Ovary (tissue), 9 donors: ENCODE data around the gene PPFIA4. TPM values are rescaled to one million over a fixed set of nuclear protein-coding genes. Genes with fewer than 3 reads are reported as not detected.

Experiments used
- DNase-seq, 5 donors: peaks; one replicate each; pipeline ENCODE4 v3.0.0-alpha.2; 2019 to 2020
- H3K27ac ChIP-seq, 2 donors: fragments of 200-600 bp; one replicate each; pipeline versions ENCODE4 v1.5.1 to v1.8.0; 2019 to 2022
- H3K27me3 ChIP-seq: fragments of 200-600 bp; one replicate; pipeline ENCODE4 v1.8.0; 2022
- H3K36me3 ChIP-seq: fragments of 200-600 bp; sonication (generic); one replicate; pipeline ENCODE4 v1.5.1; 2019
- H3K4me1 ChIP-seq: one replicate; pipeline ENCODE4 v1.8.1; 2013; ENCODE audit warnings: mild to moderate bottlenecking, moderate library complexity; ENCODE audit not compliant: insufficient read depth
- H3K4me3 ChIP-seq: fragments of 200-600 bp; sonication (generic); one replicate; pipeline ENCODE4 v1.5.1; 2017
- H3K9me3 ChIP-seq, 2 donors: fragments of 200-600 bp in 1 of 2; sonication (generic) in 1 of 2; one replicate each; pipeline versions ENCODE4 v1.5.1 to v1.8.1; 2013 to 2019; ENCODE audit warnings: mild to moderate bottlenecking in 1 of 2, moderate library complexity in 1 of 2
- CTCF ChIP-seq, 3 donors: fragments of 450-650 bp in 2 of 3; fragments of 200-600 bp in 1 of 3; IDR thresholded peaks; one replicate each; pipeline versions ENCODE4 v1.5.1 to v1.8.0; 2016 to 2022; ENCODE audit warnings: antibody characterized with exemption in 3 of 3, mild to moderate bottlenecking in 1 of 3
- EP300 ChIP-seq: sonication (generic); formaldehyde crosslinking; IDR thresholded peaks from one replicate; pipeline ENCODE4 v1.6.1; 2017; ENCODE audit warnings: antibody characterized with exemption
- POLR2A ChIP-seq: fragments of 450-650 bp; IDR thresholded peaks from one replicate; pipeline ENCODE4 v1.6.1; 2017; ENCODE audit warnings: antibody characterized with exemption, mild to moderate bottlenecking, moderate library complexity
- WGBS, 3 donors: extraction: QIAGEN DNeasy Blood & Tissue Kit in 1 of 3; methylation state at CpG; one replicate each; pipeline versions ENCODE4 v1.1.5 to v1.1.7; 2013 to 2017; 5-methylcytosine and 5-hydroxymethylcytosine counted together
- intact Hi-C, 4 donors: fragments of 100-400 bp; cut with DNase I; formaldehyde crosslinking; loops; one replicate each; pipeline versions ENCODE4 v1.11.0 to v1.15.1; 2022 to 2023
- polyA plus RNA-seq, 2 donors: library from polyadenylated mRNA; stranded (reverse); fragments of 200-250 nt in 1 of 2; fragments of 350-450 nt in 1 of 2; fragmentation: Illumina TruSeq in 1 of 2; extraction: RNeasy Lipid Tissue Mini Kit (QIAGEN cat#74804) in 1 of 2; gene quantifications; one replicate each; pipeline ENCODE4 v1.2.3, GENCODE V29; 2013 to 2014
- total RNA-seq, 7 donors: library from RNA; depleted of rRNA in 2 of 7; stranded (reverse); fragments of >200 nt in 2 of 7; fragmentation: NEBNext Ultra II Directional in 3 of 7; extraction: Animal tissue kit (Norgen Biotek cat#: 25700) in 3 of 7; gene quantifications; one replicate each; pipeline versions ENCODE4 v1.1.0 to v1.2.4, GENCODE V29; 2016 to 2023
- donor health status: DM: no; HTN: no; CAD: no; lungs with moderate emphysema.
- donor health status: DM: no; HTN: no; CAD: no.
- donor health status: Bipolar disorder and iron deficiency.
- donor health status: DM: yes; HTN: yes; CAD: no.
- donor health status: DM: no; HTN: no; CAD: no.
- donor health status: DM: yes; HTN: yes; CAD: no.

PPFIA4 gene
- total and polyA plus RNA-seq, 9 donors: 0.35 to 2.6 (median 1.4) TPM

DNA sequence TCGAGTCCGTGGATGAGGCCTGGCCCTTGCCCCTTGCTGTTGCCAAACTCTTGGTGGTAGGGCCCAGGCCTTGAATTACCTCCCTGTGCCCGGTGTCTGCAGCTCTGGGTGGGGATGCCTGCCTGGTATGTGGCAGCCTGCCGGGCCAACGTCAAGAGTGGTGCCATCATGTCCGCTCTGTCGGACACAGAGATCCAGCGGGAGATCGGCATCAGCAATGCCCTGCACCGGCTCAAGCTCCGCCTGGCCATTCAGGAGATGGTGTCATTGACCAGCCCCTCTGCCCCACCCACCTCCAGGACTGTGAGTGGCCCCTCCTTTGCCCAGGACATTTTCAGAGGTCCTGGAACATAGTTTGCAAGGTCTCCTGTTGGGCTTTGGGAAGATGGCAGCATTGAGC lies 33.8 kb downstream of the PPFIA4 start:
- 92 to 95% (median 95%) methylated on average over 11 of the region's 11 CpGs for WGBS, 3 donors
- H3K27ac ChIP-seq: no peak overlapping the region
- intact Hi-C loops: no loop called here
- DNase-seq: no peak
- H3K4me3 ChIP-seq: no peak overlapping the region
- no peaks in the 10 kb centered on the region for H3K27me3 ChIP-seq
- no peaks in the 10 kb centered on the region for H3K36me3 ChIP-seq
- no peaks in the 10 kb centered on the region for H3K4me1 ChIP-seq
- H3K9me3 ChIP-seq: no peaks in the 10 kb centered on the region
- TF ChIP-seq CTCF (IDR thresholded peaks at IDR 0.05) (no peak), POLR2A (no peak), EP300 (no peak)

DNA sequence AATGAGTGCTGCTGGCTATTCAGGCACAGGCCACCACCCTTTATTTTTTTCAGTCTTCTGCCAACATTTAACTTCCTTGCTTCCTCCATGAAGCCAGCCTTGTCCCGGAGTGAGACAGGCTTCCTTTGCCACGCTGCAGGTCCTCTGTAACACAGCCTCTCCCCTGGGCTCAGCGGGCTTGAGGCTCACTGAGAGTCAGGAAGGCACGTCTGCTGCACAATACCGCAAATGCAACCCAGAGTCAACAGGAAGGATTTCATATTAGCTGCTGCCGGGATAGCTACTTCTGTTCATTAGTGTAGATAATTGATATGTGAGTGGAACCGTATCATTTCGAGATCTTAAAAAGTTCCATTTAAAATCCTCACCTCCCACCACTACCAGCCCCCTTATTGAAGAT lies 37.0 kb downstream of the PPFIA4 start:
- intact Hi-C loops: no loop called here
- Histone ChIP-seq H3K4me1 (no peaks in the 10 kb centered on the region), H3K27ac (no peak overlapping the region), H3K36me3 (no peaks in the 10 kb centered on the region), H3K4me3 (no peak overlapping the region), H3K9me3 (no peaks in the 10 kb centered on the region), H3K27me3 (no peaks in the 10 kb centered on the region)
- 87 to 93% (median 91%) methylated on average over 8 of the region's 8 CpGs for WGBS, 3 donors
- TF ChIP-seq POLR2A: no peak
- no peak for DNase-seq

- DNase-seq: no peak
- Histone ChIP-seq H3K4me1 (peaks cover 2% of the 10 kb centered on the region), H3K4me3 (no peak overlapping the region), H3K36me3 (no peaks in the 10 kb centered on the region), H3K27me3 (no peaks in the 10 kb centered on the region), H3K9me3 (no peaks in the 10 kb centered on the region), H3K27ac (no peak overlapping the region)
- intact Hi-C loops: no loop called here
- WGBS, 3 donors: 68 to 82% (median 79%) methylated on average over 4 to 7 of the region's 7 CpGs
- TF ChIP-seq CTCF (IDR thresholded peaks at IDR 0.05) (no peak), POLR2A (no peak), EP300 (no peak)
These were observed 38.9 kb downstream of the PPFIA4 start for GRCh38 chr1:203065191-203065590.

DNA sequence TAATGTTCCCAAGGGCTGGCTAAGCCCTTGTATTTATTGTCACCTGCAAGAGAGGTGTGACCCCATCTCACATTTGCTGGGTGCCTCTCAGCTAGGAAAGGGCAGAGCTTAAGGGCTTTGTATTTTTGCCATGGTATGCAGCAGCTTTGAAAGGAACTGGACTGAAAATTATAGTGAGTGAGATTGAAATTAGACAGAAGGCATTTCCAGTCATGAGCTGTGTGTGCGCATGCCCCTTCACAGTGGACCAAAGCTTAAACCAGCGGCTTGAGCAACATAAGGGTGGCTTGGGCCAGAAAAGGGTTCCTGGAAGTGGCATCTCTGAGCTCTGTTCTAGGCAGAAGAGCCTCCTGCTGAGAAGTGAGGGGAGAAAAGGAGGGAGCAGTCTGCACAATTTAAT lies 39.7 kb downstream of the PPFIA4 start:
- H3K27me3 ChIP-seq: no peaks in the 10 kb centered on the region
- H3K27ac ChIP-seq: no peak overlapping the region
- no peaks in the 10 kb centered on the region for H3K9me3 ChIP-seq
- intact Hi-C loops: no loop called here
- no peak overlapping the region for H3K4me3 ChIP-seq
- no peaks in the 10 kb centered on the region for H3K36me3 ChIP-seq
- TF ChIP-seq POLR2A (no peak), EP300 (no peak), CTCF (IDR thresholded peaks at IDR 0.05) (no peak)
- DNase-seq: no peak
- peaks cover 2% of the 10 kb centered on the region for H3K4me1 ChIP-seq
- WGBS, 3 donors: 87 to 95% (median 89%) methylated on average over 2 of the region's 2 CpGs

DNA sequence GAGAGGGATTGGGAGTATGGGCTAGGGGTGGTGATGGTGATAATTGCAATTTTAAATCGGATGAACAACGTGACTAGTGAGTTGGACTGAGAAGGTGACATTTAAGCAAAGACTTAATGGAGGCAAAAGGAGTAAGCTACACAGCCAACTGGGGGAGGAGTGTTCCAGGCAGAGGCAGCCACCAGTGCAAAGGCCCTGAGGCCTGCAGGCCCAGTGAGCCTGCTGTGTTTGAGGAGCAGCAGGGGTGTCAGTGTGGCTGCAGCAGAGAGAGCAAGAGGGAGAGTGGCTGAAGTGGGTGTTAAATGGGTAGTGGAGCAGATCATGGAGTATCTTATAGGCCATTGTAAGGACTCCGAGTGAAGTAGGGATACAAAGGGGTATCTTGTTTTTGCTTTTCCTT lies 40.7 kb downstream of the PPFIA4 start:
- intact Hi-C loops: no loop called here
- H3K4me1 ChIP-seq: peaks cover 2% of the 10 kb centered on the region
- no peaks in the 10 kb centered on the region for H3K36me3 ChIP-seq
- H3K9me3 ChIP-seq: no peaks in the 10 kb centered on the region
- no peak overlapping the region for H3K27ac ChIP-seq
- H3K4me3 ChIP-seq: no peak overlapping the region
- no peaks in the 10 kb centered on the region for H3K27me3 ChIP-seq
- WGBS, 3 donors: 93 to 98% (median 94%) methylated on average over 3 of the region's 3 CpGs
- no peak for DNase-seq
- TF ChIP-seq POLR2A: no peak
- no peak for TF ChIP-seq EP300
- TF ChIP-seq CTCF (IDR thresholded peaks at IDR 0.05): no peak
